Measurements from ENCODE around the gene ACE. TPM values are rescaled to one million over a fixed set of nuclear protein-coding genes. Genes with fewer than 3 reads are reported as not detected.

Gene ACE
- total RNA-seq, 6 experiments from 2014 or later = 1.6 to 2.1 (median 1.7) TPM

GRCh38 chr17:63489291-63489690, 12.4 kb downstream of the ACE start:
- no peaks in the 10 kb centered on the region for H3K36me3 Mint-ChIP-seq (ENCODE audit: low read depth)

GRCh38 chr17:63490329-63490728, 13.5 kb downstream of the ACE start:
- Mint-ChIP-seq H3K36me3 (ENCODE audit: low read depth) (no peaks in the 10 kb centered on the region), H3K4me3 (no peak overlapping the region), H3K4me1 (ENCODE audit: low read depth) (peaks cover 7% of the 10 kb centered on the region), H3K27ac (no peak overlapping the region), H3K9me3 (no peaks in the 10 kb centered on the region), H3K27me3 (ENCODE audit: insufficient read depth) (peaks cover 34% of the 10 kb centered on the region)
- no peak for TF ChIP-seq CTCF (IDR thresholded peaks at IDR 0.05)
- DNase-seq = no peak

More at GRCh38 chr17:63489291-63489690, 12.4 kb downstream of the ACE start:
- no peak for TF ChIP-seq CTCF (IDR thresholded peaks at IDR 0.05)
- Mint-ChIP-seq H3K27me3 (ENCODE audit: insufficient read depth) (peaks cover 36% of the 10 kb centered on the region), H3K4me3 (no peak overlapping the region), H3K9me3 (no peaks in the 10 kb centered on the region), H3K4me1 (ENCODE audit: low read depth) (no peaks in the 10 kb centered on the region), H3K27ac (no peak overlapping the region)
- no peak for DNase-seq

- Mint-ChIP-seq H3K4me3 (no peak overlapping the region), H3K4me1 (ENCODE audit: low read depth) (peaks cover 7% of the 10 kb centered on the region), H3K27ac (no peak overlapping the region), H3K36me3 (ENCODE audit: low read depth) (no peaks in the 10 kb centered on the region), H3K9me3 (no peaks in the 10 kb centered on the region), H3K27me3 (ENCODE audit: insufficient read depth) (peaks cover 34% of the 10 kb centered on the region)
- no peak for TF ChIP-seq CTCF (IDR thresholded peaks at IDR 0.05)
- DNase-seq = no peak
Measured at GRCh38 chr17:63490858-63491400, 14.1 kb downstream of the ACE start.

GRCh38 chr17:63491413-63491812, 14.6 kb downstream of the ACE start:
- peaks cover 34% of the 10 kb centered on the region for H3K27me3 Mint-ChIP-seq (ENCODE audit: insufficient read depth)
- no peak overlapping the region for H3K4me3 Mint-ChIP-seq
- no peak for DNase-seq
- no peak overlapping the region for H3K27ac Mint-ChIP-seq
- no peaks in the 10 kb centered on the region for H3K9me3 Mint-ChIP-seq
- TF ChIP-seq CTCF (IDR thresholded peaks at IDR 0.05) = no peak
- H3K4me1 Mint-ChIP-seq (ENCODE audit: low read depth) = peaks cover 7% of the 10 kb centered on the region
- H3K36me3 Mint-ChIP-seq (ENCODE audit: low read depth) = no peaks in the 10 kb centered on the region

- no peak for TF ChIP-seq CTCF (IDR thresholded peaks at IDR 0.05)
- peaks cover 34% of the 10 kb centered on the region for H3K27me3 Mint-ChIP-seq (ENCODE audit: insufficient read depth)
- no peaks in the 10 kb centered on the region for H3K9me3 Mint-ChIP-seq
- no peak overlapping the region for H3K4me3 Mint-ChIP-seq
- no peak overlapping the region for H3K27ac Mint-ChIP-seq
- peaks cover 7% of the 10 kb centered on the region for H3K4me1 Mint-ChIP-seq (ENCODE audit: low read depth)
- no peak for DNase-seq
- no peaks in the 10 kb centered on the region for H3K36me3 Mint-ChIP-seq (ENCODE audit: low read depth)
Measured at GRCh38 chr17:63491977-63492618, 15.2 kb downstream of the ACE start.

Data from HFFc6 (cell line).